HTR-8/SVneo (cell line): ENCODE measurements around the gene TCERG1L.

ENCODE experiments used
- DNase-seq: peaks from one replicate; pipeline ENCODE4 v3.0.0; 2011; ENCODE audit warnings: low spot score, mixed read lengths; ENCODE audit not compliant: insufficient read length
- FAIRE-seq: peaks from 2 replicates; lab custom pipeline; 2011; peaks lifted over from hg19 to GRCh38; lab: Jason Lieb, UNC

The TCERG1L gene

GRCh38 chr10:131316321-131317075 is 5.0 kb upstream of the TCERG1L start:
- FAIRE-seq: no peak
- DNase-seq: no peak

- DNase-seq (no peak), FAIRE-seq (no peak)
These were observed 3.8 kb upstream of the TCERG1L start for GRCh38 chr10:131315344-131315743.

- no peak for FAIRE-seq
These were observed 3.3 kb upstream of the TCERG1L start for GRCh38 chr10:131314799-131315198.

GRCh38 chr10:131314148-131314547 is 2.6 kb upstream of the TCERG1L start:
- DNase-seq: no peak
- no peak for FAIRE-seq

More at GRCh38 chr10:131314799-131315198, 3.3 kb upstream of the TCERG1L start:
- no peak for DNase-seq

GRCh38 chr10:131313377-131313776 is 1.9 kb upstream of the TCERG1L start:
- FAIRE-seq: no peak
- DNase-seq: no peak

- no peak for DNase-seq
- FAIRE-seq: no peak
These were observed 936 bp upstream of the TCERG1L start for GRCh38 chr10:131312478-131312836.

- FAIRE-seq (no peak), DNase-seq (no peak)
These were observed 190 bp downstream of the TCERG1L start for GRCh38 chr10:131311402-131311660.

GRCh38 chr10:131310551-131311401 is 745 bp downstream of the TCERG1L start:
- DNase-seq (no peak), FAIRE-seq (no peak)

- FAIRE-seq (no peak), DNase-seq (no peak)
These were observed 1.4 kb downstream of the TCERG1L start for GRCh38 chr10:131310142-131310541.

GRCh38 chr10:131300508-131300907 is 11.0 kb downstream of the TCERG1L start:
- FAIRE-seq: no peak
- DNase-seq: no peak

- no peak for FAIRE-seq
- DNase-seq: no peak
These were observed 20.7 kb downstream of the TCERG1L start for GRCh38 chr10:131290781-131291180.

GRCh38 chr10:131288648-131289047 is 22.9 kb downstream of the TCERG1L start:
- DNase-seq (no peak), FAIRE-seq (no peak)

- no peak for DNase-seq
- FAIRE-seq: no peak
These were observed 28.6 kb downstream of the TCERG1L start for GRCh38 chr10:131282961-131283360.

- FAIRE-seq (no peak), DNase-seq (no peak)
These were observed 31.4 kb downstream of the TCERG1L start for GRCh38 chr10:131280101-131280500.

- DNase-seq: no peak
- no peak for FAIRE-seq
These were observed 32.0 kb downstream of the TCERG1L start for GRCh38 chr10:131279516-131279915.

- FAIRE-seq: no peak
- no peak for DNase-seq
These were observed 33.6 kb downstream of the TCERG1L start for GRCh38 chr10:131277969-131278368.

- DNase-seq (no peak), FAIRE-seq (no peak)
These were observed 34.2 kb downstream of the TCERG1L start for GRCh38 chr10:131277278-131277677.

GRCh38 chr10:131275691-131276090 is 35.8 kb downstream of the TCERG1L start:
- FAIRE-seq: no peak

GRCh38 chr10:131274883-131275282 is 36.6 kb downstream of the TCERG1L start:
- FAIRE-seq: no peak
- no peak for DNase-seq

More at GRCh38 chr10:131275691-131276090, 35.8 kb downstream of the TCERG1L start:
- no peak for DNase-seq

GRCh38 chr10:131274133-131274880 is 37.2 kb downstream of the TCERG1L start:
- no peak for DNase-seq
- FAIRE-seq: no peak

GRCh38 chr10:131273476-131273875 is 38.0 kb downstream of the TCERG1L start:
- no peak for FAIRE-seq
- DNase-seq: no peak
